SK-N-SH treated with all-trans-retinoic acid at 6 μM for 48 hours (cell line): Measurements from ENCODE around the gene IL10RA.

Source experiments
- ATAC-seq: fragments of 200-7000 bp; cut with Tn5 transposase; 3 replicates; pipeline ENCODE4 v1.9.1; 2020; ENCODE audit warnings: mild to moderate bottlenecking, moderate library complexity
- ARNTL ChIP-seq: fragments of 450-650 bp; formaldehyde crosslinking; IDR thresholded peaks from 2 replicates; pipeline ENCODE4 v1.5.0; 2020; ENCODE audit warnings: low read depth, mild to moderate bottlenecking, moderate library complexity, borderline replicate concordance
- BACH2 ChIP-seq: fragments of 250-450 bp; sonication (Bioruptor Pico); IDR thresholded peaks from 2 replicates; pipeline ENCODE4 v1.9.0; 2021; ENCODE audit warnings: mild to moderate bottlenecking, borderline replicate concordance
- CREB5 ChIP-seq: fragments of 250-450 bp; sonication (Bioruptor Pico); IDR thresholded peaks from 2 replicates; pipeline ENCODE4 v1.5.1; 2020; ENCODE audit warnings: low read depth, mild to moderate bottlenecking, moderate library complexity
- CSDC2 ChIP-seq: fragments of 250-450 bp; sonication (Bioruptor Pico); IDR thresholded peaks from 2 replicates; pipeline ENCODE4 v1.5.0; 2020; ENCODE audit warnings: mild to moderate bottlenecking, moderate library complexity
- CSRNP3 ChIP-seq: fragments of 250-450 bp; sonication (Bioruptor Pico); IDR thresholded peaks from 2 replicates; pipeline ENCODE4 v1.5.1; 2021; ENCODE audit warnings: mild to moderate bottlenecking, moderate library complexity
- ESRRG ChIP-seq: fragments of 250-450 bp; sonication (Bioruptor Pico); IDR thresholded peaks from 2 replicates; pipeline ENCODE4 v1.6.1; 2021; ENCODE audit warnings: mild to moderate bottlenecking
- GLIS3 ChIP-seq: fragments of 250-450 bp; sonication (Bioruptor Pico); IDR thresholded peaks from 2 replicates; pipeline ENCODE4 v1.5.0; 2020; ENCODE audit warnings: mild to moderate bottlenecking, moderate library complexity
- ISL1 ChIP-seq: fragments of 250-450 bp; sonication (Bioruptor Pico); IDR thresholded peaks from 2 replicates; pipeline ENCODE4 v2.1.2; 2022; ENCODE audit warnings: mild to moderate bottlenecking, moderate library complexity
- OSR1 ChIP-seq: fragments of 250-450 bp; sonication (Bioruptor Pico); IDR thresholded peaks from 2 replicates; pipeline ENCODE4 v1.8.0; 2022; ENCODE audit warnings: moderate library complexity, mild to moderate bottlenecking, inconsistent platforms
- POU6F1 ChIP-seq: fragments of 250-450 bp; sonication (Bioruptor Pico); IDR thresholded peaks from 2 replicates; pipeline ENCODE4 v1.8.0; 2021; ENCODE audit warnings: low read depth, mild to moderate bottlenecking, moderate library complexity, borderline replicate concordance
- PPARA ChIP-seq: fragments of 250-450 bp; sonication (Bioruptor Pico); IDR thresholded peaks from 2 replicates; pipeline ENCODE4 v1.5.0; 2020; ENCODE audit warnings: mild to moderate bottlenecking, borderline replicate concordance
- RARB ChIP-seq: fragments of 250-450 bp; sonication (Bioruptor Pico); IDR thresholded peaks from 2 replicates; pipeline ENCODE4 v1.8.0; 2021; ENCODE audit warnings: mild to moderate bottlenecking, moderate library complexity
- TCF4 ChIP-seq: fragments of 250-450 bp; sonication (Bioruptor Pico); IDR thresholded peaks from 2 replicates; pipeline ENCODE4 v1.8.0; 2021; ENCODE audit warnings: mild to moderate bottlenecking, moderate library complexity, borderline replicate concordance
- TOX ChIP-seq: fragments of 250-450 bp; sonication (Bioruptor Pico); IDR thresholded peaks from 2 replicates; pipeline ENCODE4 v1.8.0; 2021; ENCODE audit warnings: mild to moderate bottlenecking, moderate library complexity, borderline replicate concordance
- TSHZ2 ChIP-seq: fragments of 250-450 bp; sonication (Bioruptor Pico); IDR thresholded peaks from 2 replicates; pipeline ENCODE4 v1.5.0; 2020; ENCODE audit warnings: mild to moderate bottlenecking, moderate library complexity
- ZC3H10 ChIP-seq: fragments of 250-450 bp; sonication (Bioruptor Pico); IDR thresholded peaks from 2 replicates; pipeline ENCODE4 v1.5.1; 2021; ENCODE audit warnings: mild to moderate bottlenecking, moderate library complexity
- ZFP30 ChIP-seq: fragments of 450-650 bp; formaldehyde crosslinking; IDR thresholded peaks from 2 replicates; pipeline ENCODE4 v1.5.0; 2022; ENCODE audit warnings: mild to moderate bottlenecking, moderate library complexity
- ZNF565 ChIP-seq: fragments of 450-650 bp; formaldehyde crosslinking; conservative IDR thresholded peaks from 2 replicates; pipeline ENCODE4 v1.5.0; 2020; ENCODE audit warnings: low read depth, mild to moderate bottlenecking, moderate library complexity
- ZNF70 ChIP-seq: fragments of 450-650 bp; formaldehyde crosslinking; IDR thresholded peaks from 2 replicates; pipeline ENCODE4 v1.5.0; 2020; ENCODE audit warnings: mild to moderate bottlenecking, moderate library complexity
- ZNF8 ChIP-seq: fragments of 450-650 bp; formaldehyde crosslinking; IDR thresholded peaks from 2 replicates; pipeline ENCODE4 v1.5.0; 2020; ENCODE audit warnings: mild to moderate bottlenecking, moderate library complexity

Gene IL10RA

GRCh38 chr11:117966908-117967307 lies 19.3 kb upstream of the IL10RA start:
- TF ChIP-seq PPARA (CRISPR knock-in tag): no peak
- TF ChIP-seq ZNF8: no peak
- no peak for TF ChIP-seq POU6F1 (CRISPR knock-in tag)
- no peak for TF ChIP-seq TOX (CRISPR knock-in tag)
- no peak for ATAC-seq

- no peak for ATAC-seq
- TF ChIP-seq CREB5 (CRISPR knock-in tag): no peak
- TF ChIP-seq ZFP30: no peak
- no peak for TF ChIP-seq ESRRG (CRISPR knock-in tag)
- no peak for TF ChIP-seq TCF4 (CRISPR knock-in tag)
- no peak for TF ChIP-seq ZC3H10 (CRISPR knock-in tag)
- no peak for TF ChIP-seq BACH2 (CRISPR knock-in tag)
- TF ChIP-seq ZNF70 (CRISPR knock-in tag): no peak
- TF ChIP-seq ZNF8: no peak
- TF ChIP-seq GLIS3: no peak
- no peak for TF ChIP-seq ARNTL (CRISPR knock-in tag)
- TF ChIP-seq TSHZ2 (CRISPR knock-in tag): no peak
- no peak for TF ChIP-seq RARB (CRISPR knock-in tag)
- no peak for TF ChIP-seq POU6F1 (CRISPR knock-in tag)
- no peak for TF ChIP-seq TOX (CRISPR knock-in tag)
Observed at GRCh38 chr11:117969160-117969991, 16.8 kb upstream of the IL10RA start.

GRCh38 chr11:117970400-117971024 lies 15.7 kb upstream of the IL10RA start:
- no peak for ATAC-seq
- no peak for TF ChIP-seq ARNTL (CRISPR knock-in tag)
- TF ChIP-seq ISL1 (CRISPR knock-in tag): no peak
- no peak for TF ChIP-seq GLIS3
- TF ChIP-seq RARB (CRISPR knock-in tag): no peak
- TF ChIP-seq OSR1 (CRISPR knock-in tag): no peak
- no peak for TF ChIP-seq TSHZ2 (CRISPR knock-in tag)
- no peak for TF ChIP-seq CSRNP3 (CRISPR knock-in tag)
- no peak for TF ChIP-seq ZC3H10 (CRISPR knock-in tag)
- no peak for TF ChIP-seq ZFP30
- TF ChIP-seq TCF4 (CRISPR knock-in tag): no peak
- no peak for TF ChIP-seq BACH2 (CRISPR knock-in tag)
- TF ChIP-seq ESRRG (CRISPR knock-in tag): no peak
- no peak for TF ChIP-seq ZNF565
- TF ChIP-seq CSDC2 (CRISPR knock-in tag): no peak
- no peak for TF ChIP-seq CREB5 (CRISPR knock-in tag)
